ENCODE data around the gene BMERB1.
"Not testable (repeated sequence)": the region's sequence is repeated elsewhere in the genome, so short reads cannot be mapped to it uniquely, and the experiment has no call there.

The BMERB1 gene

DNA sequence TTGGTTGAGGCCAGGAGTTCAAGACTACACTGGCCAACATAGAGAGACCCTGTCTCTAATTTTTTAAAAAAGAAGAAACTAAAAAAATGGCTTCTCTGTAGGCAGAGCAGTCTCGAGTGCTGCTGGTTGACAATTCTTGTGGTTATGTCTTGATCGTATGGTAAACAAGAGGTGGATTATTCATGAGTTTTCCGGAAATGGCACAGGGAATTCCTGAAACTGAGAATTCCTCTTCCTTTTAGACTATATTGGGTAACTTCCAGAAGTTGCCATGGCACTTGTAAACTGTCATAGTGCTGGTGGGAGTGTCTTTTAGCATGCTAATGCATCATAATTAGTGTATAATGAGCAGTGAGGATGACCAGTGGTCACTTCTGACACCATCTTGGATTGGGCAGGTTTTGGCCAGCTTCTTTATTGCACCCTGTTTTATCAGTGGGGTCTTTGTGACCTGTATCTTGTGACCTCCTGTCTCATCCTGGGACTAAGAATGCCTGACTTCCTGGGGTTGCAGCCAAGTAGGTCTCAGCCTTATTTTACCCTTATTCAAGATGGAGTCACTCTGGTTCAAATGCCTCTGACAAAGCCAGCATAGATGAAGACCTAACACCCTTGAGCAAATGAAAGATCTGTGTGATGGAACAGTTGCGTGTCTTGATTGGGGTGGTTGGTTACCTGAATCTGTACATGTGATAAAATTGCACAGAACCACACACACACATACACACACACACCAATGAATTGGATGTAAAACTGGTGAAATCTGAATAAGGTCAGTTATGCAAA, 30.2 kb downstream of the BMERB1 start:
- no peak for DNase-seq

DNA sequence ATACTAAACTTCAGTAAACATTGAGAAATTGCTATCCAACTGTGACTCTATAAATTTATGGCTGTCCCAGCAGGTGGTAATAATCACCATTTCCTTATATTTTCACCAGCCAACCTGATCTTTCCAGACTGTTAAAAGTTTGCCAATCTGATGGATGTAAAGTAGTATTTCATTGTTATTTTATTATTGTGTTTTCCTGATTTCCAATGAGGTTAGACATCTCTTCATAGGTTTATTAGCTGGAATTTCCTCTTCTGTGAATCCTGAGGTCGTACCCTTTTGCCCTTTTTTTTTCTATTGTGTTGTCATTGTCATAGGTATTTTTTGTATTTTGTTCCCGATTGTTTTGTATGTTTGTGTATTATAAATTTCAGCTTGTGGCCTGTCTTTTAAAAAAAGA, 31.7 kb downstream of the BMERB1 start:
- no peak for DNase-seq

- no peak for DNase-seq
These were observed 32.7 kb downstream of the BMERB1 start for GRCh38 chr16:15466886-15467781.

- DNase-seq: not testable (repeated sequence)
These were observed 42.6 kb downstream of the BMERB1 start for GRCh38 chr16:15476971-15477370.

DNA sequence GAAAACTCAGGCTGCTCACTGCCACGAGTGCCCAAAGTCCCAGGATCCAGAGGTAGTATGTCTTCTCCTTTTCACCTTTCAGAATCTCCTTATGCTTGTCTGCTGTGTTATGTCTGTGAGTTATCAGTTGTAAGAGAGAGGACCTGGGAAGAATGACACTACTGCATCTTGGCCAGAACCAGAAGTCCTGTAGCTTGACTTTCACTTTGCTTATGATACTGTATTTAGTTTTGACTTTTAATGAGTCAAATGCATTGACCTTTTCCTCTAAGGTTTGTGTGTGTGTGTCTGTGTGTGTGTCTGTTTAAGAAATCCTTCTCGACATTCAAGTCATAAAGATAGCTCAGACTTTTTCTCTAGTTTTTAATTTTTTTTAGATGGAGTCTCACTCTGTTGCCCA, 43.4 kb downstream of the BMERB1 start:
- DNase-seq: no peak

DNA sequence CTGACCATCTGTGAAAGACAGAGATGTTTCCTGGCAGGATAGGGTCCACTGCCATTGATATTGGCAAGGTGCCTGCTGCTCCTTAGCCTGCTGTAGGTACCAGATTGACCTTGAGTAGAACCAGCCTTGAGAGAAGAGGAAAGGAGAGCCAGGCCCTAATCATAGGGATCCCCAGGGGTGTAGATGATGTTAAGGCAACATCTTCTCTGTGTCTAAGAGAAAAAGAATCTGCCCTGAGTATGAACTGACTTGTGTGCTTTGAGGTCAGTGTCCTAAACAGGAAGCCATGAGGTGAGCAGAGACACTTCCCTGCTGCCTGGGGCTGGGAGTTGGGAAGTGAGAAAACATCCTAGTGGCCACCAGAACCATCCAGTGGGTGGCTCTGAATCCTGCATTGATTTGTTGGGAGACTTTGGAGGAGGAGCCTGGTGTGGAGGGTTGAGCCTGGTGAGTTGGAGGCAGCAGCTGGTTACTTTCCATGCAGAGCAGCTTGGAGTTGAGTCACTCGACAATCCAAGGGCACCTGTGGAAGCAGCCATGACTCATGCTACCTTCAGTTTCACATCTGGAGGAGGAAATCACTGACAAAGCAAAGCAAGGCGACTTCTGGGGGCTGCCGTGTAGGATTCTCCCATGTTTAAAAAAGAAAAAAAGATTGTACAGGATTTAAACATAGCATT, 47.8 kb downstream of the BMERB1 start:
- DNase-seq: no peak

- DNase-seq: no peak
These were observed 48.4 kb downstream of the BMERB1 start for GRCh38 chr16:15482748-15483298.

GRCh38 chr16:15483857-15484256, 49.5 kb downstream of the BMERB1 start:
- no peak for DNase-seq

GRCh38 chr16:15484662-15485061, 50.3 kb downstream of the BMERB1 start:
- no peak for DNase-seq

DNA sequence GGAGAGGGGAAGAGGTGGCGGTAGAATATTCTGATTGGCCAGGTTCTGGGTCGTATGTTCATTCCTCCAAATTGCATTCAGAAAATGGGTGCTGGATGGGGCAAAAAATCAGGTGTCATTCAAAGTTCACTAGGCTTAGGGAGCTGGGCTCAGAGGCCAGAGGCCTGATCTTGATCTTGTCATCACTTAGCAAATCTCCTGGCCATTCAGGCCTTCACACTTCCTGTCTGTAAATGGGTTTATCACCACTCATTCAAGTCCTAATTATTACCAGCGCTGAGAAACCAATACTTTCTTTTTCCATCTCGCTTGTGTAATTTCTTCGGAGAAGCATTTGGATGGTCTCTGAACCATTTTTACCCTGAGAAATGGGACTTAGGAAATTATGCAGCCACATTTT, 50.8 kb downstream of the BMERB1 start:
- DNase-seq: no peak

- DNase-seq: no peak
These were observed 52.3 kb downstream of the BMERB1 start for GRCh38 chr16:15486661-15487060.

- DNase-seq: no peak
These were observed 53.2 kb downstream of the BMERB1 start for GRCh38 chr16:15487336-15488284.

DNA sequence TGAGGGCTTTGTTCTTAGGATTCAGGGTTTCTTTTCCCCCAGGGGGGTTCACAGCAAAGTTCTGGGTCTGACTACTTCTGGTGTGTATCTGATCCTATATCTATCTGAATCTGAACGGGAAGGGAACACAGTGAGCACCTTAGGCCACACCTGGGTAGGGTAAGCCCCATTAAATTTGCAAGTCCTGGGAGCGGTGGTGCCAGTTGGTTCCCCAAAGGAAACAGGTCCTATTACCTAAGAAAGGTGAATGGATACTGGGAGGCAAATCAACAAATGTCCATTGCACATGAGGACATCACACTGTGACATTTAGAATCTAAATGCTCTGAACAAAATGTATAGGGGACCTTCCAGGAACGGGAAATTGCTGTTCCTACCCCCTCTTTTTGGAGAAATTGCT, 54.6 kb downstream of the BMERB1 start:
- DNase-seq: no peak

- DNase-seq: no peak
These were observed 55.8 kb downstream of the BMERB1 start for GRCh38 chr16:15490123-15490711.

DNA sequence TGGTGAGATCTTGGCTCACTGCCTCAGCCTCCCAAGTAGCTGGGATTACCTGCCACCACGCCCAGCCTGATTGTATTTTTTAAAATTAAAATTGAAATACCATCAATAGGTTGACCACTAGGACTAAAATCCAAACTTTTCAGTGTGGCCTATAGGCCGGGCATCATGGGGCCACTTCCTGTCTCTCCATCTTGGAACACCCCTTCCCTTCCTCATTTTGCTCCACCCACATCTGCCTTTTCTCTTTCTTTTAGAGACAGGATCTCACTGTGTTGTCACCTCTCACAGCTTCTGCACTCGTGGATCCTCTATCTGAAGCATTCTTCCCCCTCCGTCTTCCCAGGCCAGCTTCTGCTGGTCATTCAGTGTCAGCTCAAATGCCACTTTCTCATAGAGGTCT, 57.0 kb downstream of the BMERB1 start:
- no peak for DNase-seq

DNA sequence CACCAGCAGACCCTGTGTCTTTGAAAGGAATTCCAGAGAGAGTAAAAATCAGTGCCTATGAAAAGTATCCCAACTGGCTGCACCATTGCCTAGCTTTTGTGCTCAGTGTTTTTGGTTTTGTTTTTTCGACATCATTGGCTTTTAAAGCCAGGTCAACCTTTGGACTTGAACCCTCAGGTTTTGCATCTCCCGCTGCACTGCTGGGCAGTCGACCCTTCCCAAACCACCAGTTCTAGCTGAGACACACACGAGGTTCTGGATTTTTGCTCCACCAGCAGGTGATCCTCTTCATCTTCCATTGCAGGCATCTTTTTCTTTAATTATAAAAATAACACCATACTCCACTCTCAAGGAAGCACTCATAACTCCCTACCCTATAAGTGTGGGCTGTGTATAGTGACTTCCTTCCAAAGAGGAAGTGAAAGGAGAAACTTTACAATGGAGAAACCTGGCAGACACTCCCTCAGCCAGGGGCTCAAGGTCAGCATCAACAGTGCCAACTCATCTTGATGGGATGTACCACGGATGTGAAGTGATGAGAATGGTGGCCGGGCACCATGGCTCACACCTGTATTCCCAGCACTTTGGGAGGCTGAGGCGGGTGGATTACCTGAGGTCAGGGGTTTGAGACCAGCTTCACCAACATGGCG, 57.8 kb downstream of the BMERB1 start:
- DNase-seq: no peak

GRCh38 chr16:15493466-15494180, 59.2 kb downstream of the BMERB1 start:
- no peak for DNase-seq

- no peak for DNase-seq
These were observed 59.8 kb downstream of the BMERB1 start for GRCh38 chr16:15494236-15494635.

GRCh38 chr16:15495898-15496297, 61.5 kb downstream of the BMERB1 start:
- DNase-seq: no peak

DNA sequence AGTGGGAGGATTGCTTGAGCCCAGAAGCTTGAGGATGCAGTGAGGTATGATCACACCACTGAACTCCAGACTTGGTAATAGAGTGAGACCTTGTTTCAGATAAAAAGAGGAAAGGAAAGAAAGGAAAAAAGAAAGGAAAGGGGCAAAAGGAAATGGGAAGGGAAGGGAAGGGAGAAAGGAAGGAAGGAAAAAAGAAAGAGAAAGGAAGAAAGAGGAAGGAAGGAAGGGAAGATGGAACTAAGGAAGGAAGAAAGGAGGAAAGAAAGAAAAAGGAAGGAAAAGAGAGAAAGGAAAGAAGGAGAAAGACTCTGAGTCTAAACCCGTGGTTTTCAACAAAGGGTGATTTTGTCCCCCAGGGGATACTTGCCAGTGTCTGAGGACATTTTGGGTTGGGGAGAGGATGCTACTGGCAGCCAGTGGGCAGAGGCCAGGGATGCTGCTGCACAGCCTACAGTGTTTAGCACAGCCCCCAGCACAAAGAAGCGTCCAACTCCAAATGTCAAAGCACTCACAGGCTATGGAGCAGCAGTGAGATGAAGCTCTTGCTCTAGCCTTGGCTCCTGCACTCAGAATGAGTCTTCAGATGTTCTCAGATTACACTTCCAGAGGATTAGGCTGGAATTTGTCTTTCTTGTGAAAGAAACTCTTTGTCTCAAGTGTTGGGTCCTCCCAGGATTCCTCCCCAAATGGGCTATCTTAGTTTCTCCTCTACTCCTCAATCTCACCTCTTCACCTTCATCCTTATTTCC, 64.2 kb downstream of the BMERB1 start:
- DNase-seq: no peak

Measured in NCI-H1417 treated with DMSO at 0.1 percent for 48 hours (cell line).